Measurements from ENCODE around the gene RGS7.

GRCh38 chr1:241145881-241146280, 211.1 kb downstream of the RGS7 start:
- TF ChIP-seq CTCF (IDR thresholded peaks at IDR 0.05) (no peak), POLR2AphosphoS5 (IDR thresholded peaks at IDR 0.05; ENCODE audit: low read depth, low read length) (no peak), REST (IDR thresholded peaks at IDR 0.05; ENCODE audit: insufficient read depth in 1 of 2, low read depth in 2 of 2, low read length in 1 of 2) (no peak), SIN3A (IDR thresholded peaks at IDR 0.05; ENCODE audit: borderline replicate concordance, insufficient read depth, low read depth, low read length) (no peak)
